Measurements from ENCODE around the gene USP25. TPM values are rescaled to one million over a fixed set of nuclear protein-coding genes. Genes with fewer than 3 reads are reported as not detected.

USP25 gene
- total RNA-seq, 1 experiment from 2014 or later, result 26.1 TPM

GRCh38 chr21:15904389-15904788 is 174.6 kb downstream of the USP25 start:
- BruUV-seq (replicated peaks), result no TSS peak
- no peak overlapping the region for H3K4me3 ChIP-seq (ENCODE audit: low read depth in 2 of 2, low read length in 2 of 2)
- H3K27me3 ChIP-seq (ENCODE audit: control insufficient read depth, insufficient read depth, low read length), result no peaks in the 10 kb centered on the region
- intact Hi-C loops (cut with micrococcal nuclease; ENCODE audit: unreplicated experiment) (no loop called here), in situ Hi-C loops (cut with HindIII; ENCODE audit: low pct_unique_long_range_greater_than_20kb, low sequenced_read_pairs) (no loop called here)
- no peaks in the 10 kb centered on the region for H3K4me1 ChIP-seq (ENCODE audit: control insufficient read depth, insufficient read depth, low read length)
- DNase-seq (ENCODE audit: low read depth, low spot score) (no peak), ATAC-seq (no peak)
- POLR2A ChIA-PET, result no interaction called here
- no peaks in the 10 kb centered on the region for H3K36me3 ChIP-seq (ENCODE audit: control insufficient read depth, insufficient read depth, low read length)
- H3K9me3 ChIP-seq (ENCODE audit: control insufficient read depth, insufficient read depth, low read depth, low read length), result no peaks in the 10 kb centered on the region
- CTCF ChIA-PET, result no interaction called here
- TF ChIP-seq CTCF (IDR thresholded peaks at IDR 0.05) (no peak), TCF7L2 (IDR thresholded peaks at IDR 0.05; ENCODE audit: low read depth, low read length) (no peak), SIN3A (IDR thresholded peaks at IDR 0.05; ENCODE audit: borderline replicate concordance, insufficient read depth, low read depth, low read length) (no peak), POLR2AphosphoS5 (IDR thresholded peaks at IDR 0.05; ENCODE audit: low read depth, low read length) (no peak), REST (IDR thresholded peaks at IDR 0.05; ENCODE audit: insufficient read depth in 1 of 2, low read depth in 2 of 2, low read length in 1 of 2) (no peak)
- no peak overlapping the region for H3K27ac ChIP-seq (ENCODE audit: low read length)

GRCh38 chr21:15908187-15908586 is 178.4 kb downstream of the USP25 start:
- CTCF ChIA-PET, result no interaction called here
- BruUV-seq (replicated peaks), result no TSS peak
- Histone ChIP-seq H3K4me3 (ENCODE audit: low read depth in 2 of 2, low read length in 2 of 2) (no peak overlapping the region), H3K27me3 (ENCODE audit: control insufficient read depth, insufficient read depth, low read length) (no peaks in the 10 kb centered on the region), H3K9me3 (ENCODE audit: control insufficient read depth, insufficient read depth, low read depth, low read length) (no peaks in the 10 kb centered on the region), H3K27ac (ENCODE audit: low read length) (no peak overlapping the region), H3K4me1 (ENCODE audit: control insufficient read depth, insufficient read depth, low read length) (no peaks in the 10 kb centered on the region), H3K36me3 (ENCODE audit: control insufficient read depth, insufficient read depth, low read length) (no peaks in the 10 kb centered on the region)
- TF ChIP-seq REST (IDR thresholded peaks at IDR 0.05; ENCODE audit: insufficient read depth in 1 of 2, low read depth in 2 of 2, low read length in 1 of 2) (no peak), TCF7L2 (IDR thresholded peaks at IDR 0.05; ENCODE audit: low read depth, low read length) (no peak), POLR2AphosphoS5 (IDR thresholded peaks at IDR 0.05; ENCODE audit: low read depth, low read length) (no peak), SIN3A (IDR thresholded peaks at IDR 0.05; ENCODE audit: borderline replicate concordance, insufficient read depth, low read depth, low read length) (no peak), CTCF (IDR thresholded peaks at IDR 0.05) (no peak)
- POLR2A ChIA-PET, result no interaction called here
- ATAC-seq, result no peak
- in situ Hi-C loops (cut with HindIII; ENCODE audit: low pct_unique_long_range_greater_than_20kb, low sequenced_read_pairs), result no loop called here
- no peak for DNase-seq (ENCODE audit: low read depth, low spot score)
- intact Hi-C loops (cut with micrococcal nuclease; ENCODE audit: unreplicated experiment), result no loop called here

Data from Panc1 (cell line).